ENCODE measurements around the gene FEM1B.

Gene FEM1B

GRCh38 chr15:68305420-68305871 is 27.9 kb downstream of the FEM1B start:
- Histone ChIP-seq H3K27ac (no peak overlapping the region), H3K27me3 (peaks cover 6% of the 10 kb centered on the region)
- TF ChIP-seq, protein P1, sequence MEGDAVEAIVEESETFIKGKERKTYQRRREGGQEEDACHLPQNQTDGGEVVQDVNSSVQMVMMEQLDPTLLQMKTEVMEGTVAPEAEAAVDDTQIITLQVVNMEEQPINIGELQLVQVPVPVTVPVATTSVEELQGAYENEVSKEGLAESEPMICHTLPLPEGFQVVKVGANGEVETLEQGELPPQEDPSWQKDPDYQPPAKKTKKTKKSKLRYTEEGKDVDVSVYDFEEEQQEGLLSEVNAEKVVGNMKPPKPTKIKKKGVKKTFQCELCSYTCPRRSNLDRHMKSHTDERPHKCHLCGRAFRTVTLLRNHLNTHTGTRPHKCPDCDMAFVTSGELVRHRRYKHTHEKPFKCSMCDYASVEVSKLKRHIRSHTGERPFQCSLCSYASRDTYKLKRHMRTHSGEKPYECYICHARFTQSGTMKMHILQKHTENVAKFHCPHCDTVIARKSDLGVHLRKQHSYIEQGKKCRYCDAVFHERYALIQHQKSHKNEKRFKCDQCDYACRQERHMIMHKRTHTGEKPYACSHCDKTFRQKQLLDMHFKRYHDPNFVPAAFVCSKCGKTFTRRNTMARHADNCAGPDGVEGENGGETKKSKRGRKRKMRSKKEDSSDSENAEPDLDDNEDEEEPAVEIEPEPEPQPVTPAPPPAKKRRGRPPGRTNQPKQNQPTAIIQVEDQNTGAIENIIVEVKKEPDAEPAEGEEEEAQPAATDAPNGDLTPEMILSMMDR (IDR thresholded peaks at IDR 0.05), result no peak

DNA sequence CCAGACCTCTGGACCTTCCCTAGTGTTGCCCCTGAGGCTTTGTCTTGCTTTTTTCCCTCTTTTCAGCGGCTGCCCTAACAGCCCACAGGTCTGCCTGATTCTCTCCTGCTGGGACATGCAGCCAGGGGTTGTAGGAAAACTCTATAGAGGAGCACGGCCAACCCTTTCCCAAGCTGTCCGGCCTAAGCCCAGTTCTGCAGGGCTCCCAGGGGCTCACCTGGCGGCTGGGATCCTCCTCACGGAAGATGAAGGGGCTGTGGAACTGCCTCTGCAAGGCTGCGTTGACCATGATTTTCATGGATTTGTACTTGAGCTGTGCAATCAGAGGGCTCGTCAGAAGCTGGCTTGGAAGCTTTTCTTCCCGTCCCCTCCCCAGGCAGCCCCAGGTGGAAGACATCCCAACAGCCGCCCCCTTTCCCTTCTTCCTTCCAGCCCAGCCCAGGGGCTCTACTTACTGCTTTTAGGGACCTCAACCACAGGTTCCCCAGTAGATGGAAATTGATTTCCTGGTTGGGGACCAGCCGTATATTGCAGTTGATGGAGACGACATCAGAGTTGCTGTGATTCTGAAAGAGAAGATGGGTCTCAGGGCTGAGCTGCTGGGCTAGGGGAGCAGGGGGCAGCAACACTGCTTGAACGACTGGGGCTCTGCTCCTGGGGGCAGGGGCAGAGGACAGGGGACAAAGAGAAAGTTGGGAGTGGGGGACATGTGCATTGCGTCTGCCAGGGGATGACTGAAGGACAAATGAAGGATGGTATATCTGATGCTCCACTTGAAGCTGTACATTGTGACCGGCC is 29.8 kb downstream of the FEM1B start:
- Histone ChIP-seq H3K27ac (no peak overlapping the region), H3K27me3 (peaks cover 6% of the 10 kb centered on the region), H3K9me3 (no peaks in the 10 kb centered on the region), H3K4me3 (ENCODE audit: low read depth in 1 of 2, low read length in 1 of 2) (no peak overlapping the region), H3K36me3 (no peaks in the 10 kb centered on the region), H3K4me1 (ENCODE audit: control insufficient read depth in 1 of 2, insufficient read depth in 1 of 2, low read depth in 1 of 2, low read length in 1 of 2) (peaks cover 4 to 6% of the 10 kb centered on the region in 2 experiments)
- TF ChIP-seq, protein P1 (IDR thresholded peaks at IDR 0.05), result no peak

More at GRCh38 chr15:68305420-68305871, 27.9 kb downstream of the FEM1B start:
- Histone ChIP-seq H3K4me1 (ENCODE audit: control insufficient read depth in 1 of 2, insufficient read depth in 1 of 2, low read depth in 1 of 2, low read length in 1 of 2) (peaks cover 4 to 6% of the 10 kb centered on the region in 2 experiments), H3K9me3 (no peaks in the 10 kb centered on the region), H3K36me3 (no peaks in the 10 kb centered on the region), H3K4me3 (ENCODE audit: low read depth in 1 of 2, low read length in 1 of 2) (no peak overlapping the region)

- no peak overlapping the region for H3K27ac ChIP-seq
Measured at GRCh38 chr15:68309024-68309423, 31.5 kb downstream of the FEM1B start.

GRCh38 chr15:68310178-68310803 is 32.7 kb downstream of the FEM1B start:
- Histone ChIP-seq H3K27ac (no peak overlapping the region), H3K4me1 (ENCODE audit: control insufficient read depth in 1 of 2, insufficient read depth in 1 of 2, low read depth in 1 of 2, low read length in 1 of 2) (peaks cover 4 to 6% of the 10 kb centered on the region in 2 experiments), H3K9me3 (no peaks in the 10 kb centered on the region), H3K4me3 (ENCODE audit: low read depth in 1 of 2, low read length in 1 of 2) (no peak overlapping the region), H3K36me3 (no peaks in the 10 kb centered on the region), H3K27me3 (peaks cover 6% of the 10 kb centered on the region)
- TF ChIP-seq, protein P1 (IDR thresholded peaks at IDR 0.05), result no peak

More at GRCh38 chr15:68309024-68309423, 31.5 kb downstream of the FEM1B start:
- H3K4me1 ChIP-seq (ENCODE audit: control insufficient read depth in 1 of 2, insufficient read depth in 1 of 2, low read depth in 1 of 2, low read length in 1 of 2), result peaks cover 4 to 6% of the 10 kb centered on the region in 2 experiments
- H3K9me3 ChIP-seq, result no peaks in the 10 kb centered on the region
- H3K36me3 ChIP-seq, result no peaks in the 10 kb centered on the region
- peaks cover 6% of the 10 kb centered on the region for H3K27me3 ChIP-seq
- TF ChIP-seq, protein P1 (IDR thresholded peaks at IDR 0.05), result no peak
- H3K4me3 ChIP-seq (ENCODE audit: low read depth in 1 of 2, low read length in 1 of 2), result no peak overlapping the region

DNA sequence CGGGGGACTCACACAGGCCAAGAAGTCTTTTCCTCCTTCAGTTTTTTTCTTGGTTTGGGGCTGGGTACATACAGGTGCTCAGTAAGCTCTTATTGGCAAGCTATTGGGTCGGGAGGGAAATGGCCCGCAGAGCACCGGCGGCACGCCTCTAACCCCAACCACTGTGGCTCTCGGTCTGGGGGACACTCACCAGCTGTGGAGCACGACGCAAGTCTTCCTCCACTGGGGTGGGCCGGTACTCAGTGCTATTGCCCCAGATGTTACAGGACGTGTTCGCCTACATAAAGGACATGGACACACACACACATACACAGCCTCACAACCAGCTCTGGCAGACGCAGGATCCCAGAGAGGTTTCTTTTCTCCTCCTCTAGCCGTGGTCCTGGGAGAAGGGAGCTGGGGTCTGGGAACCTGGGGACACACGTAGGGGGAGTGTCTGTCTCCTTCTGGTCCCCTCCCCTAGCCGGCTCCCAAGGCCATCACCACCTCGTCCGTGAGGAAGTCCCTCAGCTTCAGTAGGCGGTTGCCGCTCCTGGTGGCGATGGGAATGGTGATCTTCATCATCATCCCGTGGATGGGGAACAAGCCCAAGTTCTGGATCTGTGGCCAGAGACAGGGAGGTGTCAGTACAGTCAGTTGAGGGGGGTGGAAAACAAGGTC is 33.4 kb downstream of the FEM1B start:
- Histone ChIP-seq H3K27me3 (peaks cover 6% of the 10 kb centered on the region), H3K9me3 (no peaks in the 10 kb centered on the region), H3K27ac (no peak overlapping the region), H3K36me3 (no peaks in the 10 kb centered on the region), H3K4me1 (ENCODE audit: control insufficient read depth in 1 of 2, insufficient read depth in 1 of 2, low read depth in 1 of 2, low read length in 1 of 2) (peaks cover 4 to 6% of the 10 kb centered on the region in 2 experiments), H3K4me3 (ENCODE audit: low read depth in 1 of 2, low read length in 1 of 2) (no peak overlapping the region)
- TF ChIP-seq, protein P1 (IDR thresholded peaks at IDR 0.05), result no peak
